ENCODE data around the gene SLIT3.

- TF ChIP-seq CTCF (IDR thresholded peaks at IDR 0.05; ENCODE audit: borderline replicate concordance, extremely low read depth, low read length, poor library complexity, severe bottlenecking) (no peak), EZH2 (IDR thresholded peaks at IDR 0.05; ENCODE audit: borderline replicate concordance, low read depth, low read length, severe bottlenecking) (no peak)
These were observed 631.1 kb downstream of the SLIT3 start for GRCh38 chr5:168669668-168670378.

All from DND-41 (cell line).